DOHH2 (cell line): ENCODE measurements around the gene ABLIM2.

Source experiments
- CTCF ChIP-seq: fragments of 200-600 bp; sonication (generic); IDR thresholded peaks from one replicate; pipeline ENCODE4 v1.5.1; 2014; ENCODE audit warnings: antibody characterized with exemption, mild to moderate bottlenecking, low read depth, low read length; ENCODE audit not compliant: poor library complexity, severe bottlenecking
- EZH2phosphoT487 ChIP-seq: fragments of 200-600 bp; sonication (generic); IDR thresholded peaks from 2 replicates; pipeline ENCODE4 v1.6.1; 2017; ENCODE audit warnings: borderline replicate concordance, mild to moderate bottlenecking, antibody characterized with exemption, low read length, moderate library complexity, mixed read lengths

- TF ChIP-seq CTCF (no peak), EZH2phosphoT487 (no peak)
Measured at GRCh38 chr4:8115203-8115520, 43.5 kb downstream of the ABLIM2 start.
